Stimulated activated effector memory CD8-positive, alpha-beta T cell treated with anti-CD3 and anti-CD28 coated beads, Interleukin-12 subunit alpha, Interleukin-12 subunit beta, amount 100 ng/mL, for 72 hours (primary cell): ENCODE results near the gene KCNC3.

Experiments
- ATAC-seq: fragments of 150-1000 bp; cut with Tn5 transposase; 2 replicates; pipeline ENCODE4 v1.10.0; 2021
- DNase-seq, 2 donors: peaks; one replicate each; pipeline ENCODE4 v3.0.0; 2021 to 2022; ENCODE audit warnings: low spot score in 2 of 2
- H3K27ac Mint-ChIP-seq: one replicate; pipeline ENCODE4 v1.8.0; 2022; ENCODE audit warnings: mild to moderate bottlenecking, mixed read lengths
- H3K36me3 Mint-ChIP-seq: one replicate; pipeline ENCODE4 v1.8.0; 2022; ENCODE audit warnings: mild to moderate bottlenecking, mixed read lengths
- H3K4me1 Mint-ChIP-seq: one replicate; pipeline ENCODE4 v1.8.0; 2022; ENCODE audit warnings: mixed read lengths
- H3K4me3 Mint-ChIP-seq: one replicate; pipeline ENCODE4 v1.8.0; 2022; ENCODE audit warnings: mild to moderate bottlenecking, mixed read lengths
- H3K9me3 Mint-ChIP-seq: one replicate; pipeline ENCODE4 v1.8.0; 2022; ENCODE audit warnings: mixed read lengths

KCNC3 gene

DNA sequence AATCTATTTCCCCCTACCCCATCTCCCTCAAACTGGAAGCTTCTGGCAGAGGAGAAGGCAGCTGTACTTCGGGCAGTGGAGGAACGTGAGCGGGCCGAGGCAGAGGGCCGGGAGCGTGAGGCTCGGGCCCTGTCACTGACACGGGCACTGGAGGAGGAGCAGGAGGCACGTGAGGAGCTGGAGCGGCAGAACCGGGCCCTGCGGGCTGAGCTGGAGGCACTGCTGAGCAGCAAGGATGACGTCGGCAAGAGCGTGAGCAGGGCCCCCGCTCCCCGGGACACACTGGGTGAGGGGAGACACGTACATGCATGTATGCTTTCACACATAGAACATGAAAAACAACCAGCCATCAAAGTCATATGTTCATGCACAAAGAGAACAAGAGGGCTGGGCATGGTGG lies 42.7 kb downstream of the KCNC3 start:
- Mint-ChIP-seq H3K27ac (no peak overlapping the region), H3K36me3 (no peaks in the 10 kb centered on the region), H3K4me1 (no peaks in the 10 kb centered on the region), H3K4me3 (no peak overlapping the region), H3K9me3 (peaks cover 12% of the 10 kb centered on the region)
- DNase-seq, result no peak
- no peak for ATAC-seq

DNA sequence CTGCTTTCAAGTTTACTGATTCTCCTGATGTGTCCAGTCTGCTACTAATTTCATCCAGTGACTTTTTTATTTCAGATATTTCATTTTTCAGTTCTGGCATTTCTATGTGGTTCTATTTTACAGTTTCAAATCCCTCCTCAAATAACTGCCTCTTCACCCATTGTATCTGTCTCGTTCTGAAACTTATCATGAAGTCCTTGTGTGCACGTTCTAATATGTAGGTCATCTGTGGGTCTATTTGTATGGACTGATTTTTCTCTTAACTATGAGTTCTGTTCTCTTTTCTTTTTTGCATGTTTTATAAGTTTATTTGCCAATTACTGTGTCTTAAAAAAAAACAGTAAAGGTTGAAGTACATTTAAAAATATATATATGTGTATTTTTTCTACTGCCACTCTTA lies 43.3 kb downstream of the KCNC3 start:
- Mint-ChIP-seq H3K36me3 (no peaks in the 10 kb centered on the region), H3K9me3 (peaks cover 12% of the 10 kb centered on the region), H3K27ac (no peak overlapping the region), H3K4me1 (no peaks in the 10 kb centered on the region), H3K4me3 (no peak overlapping the region)
- DNase-seq (no peak), ATAC-seq (no peak)

DNA sequence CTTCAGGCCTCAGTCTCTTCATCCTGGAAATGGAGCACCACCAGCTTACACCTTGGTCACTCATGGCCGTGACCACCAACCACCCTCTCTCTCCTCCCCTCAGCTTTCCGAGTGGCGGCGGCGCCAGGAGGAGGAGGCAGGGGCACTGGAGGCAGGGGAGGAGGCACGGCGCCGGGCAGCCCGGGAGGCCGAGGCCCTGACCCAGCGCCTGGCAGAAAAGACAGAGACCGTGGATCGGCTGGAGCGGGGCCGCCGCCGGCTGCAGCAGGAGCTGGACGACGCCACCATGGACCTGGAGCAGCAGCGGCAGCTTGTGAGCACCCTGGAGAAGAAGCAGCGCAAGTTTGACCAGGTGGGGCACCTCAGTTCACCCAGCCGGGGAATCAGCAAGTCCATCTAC lies 47.7 kb downstream of the KCNC3 start:
- DNase-seq, result no peak
- H3K4me3 Mint-ChIP-seq, result no peak overlapping the region
- H3K27ac Mint-ChIP-seq, result no peak overlapping the region
- H3K36me3 Mint-ChIP-seq, result no peaks in the 10 kb centered on the region
- peaks cover 9% of the 10 kb centered on the region for H3K9me3 Mint-ChIP-seq
- no peaks in the 10 kb centered on the region for H3K4me1 Mint-ChIP-seq
- no peak for ATAC-seq

DNA sequence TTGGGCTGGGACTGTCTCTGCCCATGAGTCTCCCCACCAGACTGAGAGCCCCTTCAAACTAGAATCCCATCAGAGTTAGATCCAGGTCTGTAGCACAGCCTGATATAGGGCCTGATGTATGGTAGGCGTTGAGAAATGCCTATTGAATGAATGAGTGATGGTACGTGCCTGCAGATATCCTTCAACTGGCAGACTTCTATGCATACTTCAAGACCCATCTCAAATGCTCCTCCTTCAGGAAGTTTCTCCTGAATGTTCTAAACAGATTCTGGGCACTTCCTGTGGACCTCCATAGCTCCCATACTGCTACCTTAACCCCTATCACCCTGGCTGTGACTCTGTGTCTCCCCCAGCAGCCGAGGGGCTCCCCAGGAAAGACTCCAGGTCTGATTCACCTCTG lies 48.2 kb downstream of the KCNC3 start:
- no peak overlapping the region for H3K4me3 Mint-ChIP-seq
- H3K36me3 Mint-ChIP-seq, result no peaks in the 10 kb centered on the region
- no peaks in the 10 kb centered on the region for H3K4me1 Mint-ChIP-seq
- H3K9me3 Mint-ChIP-seq, result peaks cover 5% of the 10 kb centered on the region
- H3K27ac Mint-ChIP-seq, result no peak overlapping the region
- DNase-seq, result no peak
- no peak for ATAC-seq

DNA sequence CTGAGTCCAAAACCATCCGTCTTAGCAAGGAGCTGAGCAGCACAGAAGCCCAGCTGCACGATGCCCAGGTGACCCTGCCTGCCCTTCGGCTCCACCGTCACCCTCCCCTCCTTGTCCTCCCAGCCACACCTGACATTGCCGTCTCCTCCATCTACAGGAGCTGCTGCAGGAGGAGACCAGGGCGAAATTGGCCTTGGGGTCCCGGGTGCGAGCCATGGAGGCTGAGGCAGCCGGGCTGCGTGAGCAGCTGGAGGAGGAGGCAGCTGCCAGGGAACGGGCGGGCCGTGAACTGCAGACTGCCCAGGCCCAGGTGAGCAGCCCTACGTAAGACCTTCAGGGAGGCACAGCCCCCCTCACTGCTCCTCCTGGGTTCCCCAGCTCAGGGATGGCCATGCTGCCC lies 49.1 kb downstream of the KCNC3 start:
- H3K4me1 Mint-ChIP-seq, result no peaks in the 10 kb centered on the region
- H3K4me3 Mint-ChIP-seq, result no peak overlapping the region

DNA sequence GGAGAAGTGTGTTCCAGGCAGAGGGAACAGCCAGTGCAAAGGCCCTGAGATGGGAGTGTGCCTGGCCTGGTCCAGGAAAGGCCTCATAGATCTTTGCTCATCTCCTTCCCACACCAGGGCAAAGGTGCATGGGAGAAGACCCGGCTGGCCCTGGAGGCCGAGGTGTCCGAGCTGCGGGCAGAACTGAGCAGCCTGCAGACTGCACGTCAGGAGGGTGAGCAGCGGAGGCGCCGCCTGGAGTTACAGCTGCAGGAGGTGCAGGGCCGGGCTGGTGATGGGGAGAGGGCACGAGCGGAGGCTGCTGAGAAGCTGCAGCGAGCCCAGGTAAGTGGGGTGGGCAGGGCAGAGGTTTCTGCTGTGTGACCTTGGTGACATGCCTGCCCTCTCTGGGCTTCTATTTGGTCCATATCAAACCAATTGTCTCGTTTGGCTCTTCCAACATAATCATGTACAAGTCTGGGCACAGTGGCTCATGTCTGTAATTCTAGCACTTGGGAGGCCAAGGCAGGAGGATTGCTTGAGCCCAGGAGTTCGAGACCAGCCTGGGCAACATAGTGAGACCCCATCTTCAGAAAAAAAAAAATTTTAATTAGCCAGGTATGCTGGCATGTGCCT lies 51.1 kb downstream of the KCNC3 start:
- no peak overlapping the region for H3K27ac Mint-ChIP-seq

More for the DNA sequence above, 49.1 kb downstream of the KCNC3 start:
- ATAC-seq (peak; percentile 32), DNase-seq (no peak)
- no peaks in the 10 kb centered on the region for H3K36me3 Mint-ChIP-seq
- no peak overlapping the region for H3K27ac Mint-ChIP-seq
- H3K9me3 Mint-ChIP-seq, result no peaks in the 10 kb centered on the region

DNA sequence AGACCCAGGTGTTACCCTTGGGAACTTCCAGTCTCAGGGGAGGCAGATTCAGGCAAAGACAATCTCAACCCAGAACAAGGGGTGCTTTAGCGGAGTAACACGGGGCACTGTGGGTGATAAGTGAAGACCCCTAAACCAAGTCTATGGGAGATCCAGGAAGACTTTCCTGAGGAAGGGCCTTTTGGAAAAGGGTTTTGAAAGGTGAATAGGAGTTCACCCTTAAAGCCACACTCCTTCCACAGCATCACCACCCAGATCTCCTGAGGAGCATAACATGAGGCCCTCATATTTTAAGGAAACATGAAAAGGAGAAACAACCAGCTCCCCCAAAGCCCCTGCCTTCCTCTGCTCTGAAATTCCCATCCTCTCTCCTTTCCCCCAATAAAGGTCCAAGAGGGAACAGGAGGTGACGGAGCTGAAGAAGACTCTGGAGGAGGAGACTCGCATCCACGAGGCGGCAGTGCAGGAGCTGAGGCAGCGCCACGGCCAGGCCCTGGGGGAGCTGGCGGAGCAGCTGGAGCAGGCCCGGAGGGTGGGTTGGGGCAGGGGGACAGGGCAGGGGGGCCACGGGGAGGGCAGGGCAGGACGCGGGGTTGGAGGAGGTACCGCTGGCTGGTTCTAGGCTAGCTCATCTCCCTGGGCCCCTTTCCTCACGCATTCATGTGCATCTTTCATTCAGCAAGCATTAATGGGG lies 52.7 kb downstream of the KCNC3 start:
- no peaks in the 10 kb centered on the region for H3K9me3 Mint-ChIP-seq
- ATAC-seq (no peak), DNase-seq (no peak)
- H3K36me3 Mint-ChIP-seq, result no peaks in the 10 kb centered on the region
- no peak overlapping the region for H3K27ac Mint-ChIP-seq
- no peaks in the 10 kb centered on the region for H3K4me1 Mint-ChIP-seq
- no peak overlapping the region for H3K4me3 Mint-ChIP-seq

More for the DNA sequence above, 51.1 kb downstream of the KCNC3 start:
- no peak for DNase-seq
- Mint-ChIP-seq H3K36me3 (no peaks in the 10 kb centered on the region), H3K9me3 (no peaks in the 10 kb centered on the region), H3K4me1 (no peaks in the 10 kb centered on the region), H3K4me3 (no peak overlapping the region)
- ATAC-seq, result no peak

DNA sequence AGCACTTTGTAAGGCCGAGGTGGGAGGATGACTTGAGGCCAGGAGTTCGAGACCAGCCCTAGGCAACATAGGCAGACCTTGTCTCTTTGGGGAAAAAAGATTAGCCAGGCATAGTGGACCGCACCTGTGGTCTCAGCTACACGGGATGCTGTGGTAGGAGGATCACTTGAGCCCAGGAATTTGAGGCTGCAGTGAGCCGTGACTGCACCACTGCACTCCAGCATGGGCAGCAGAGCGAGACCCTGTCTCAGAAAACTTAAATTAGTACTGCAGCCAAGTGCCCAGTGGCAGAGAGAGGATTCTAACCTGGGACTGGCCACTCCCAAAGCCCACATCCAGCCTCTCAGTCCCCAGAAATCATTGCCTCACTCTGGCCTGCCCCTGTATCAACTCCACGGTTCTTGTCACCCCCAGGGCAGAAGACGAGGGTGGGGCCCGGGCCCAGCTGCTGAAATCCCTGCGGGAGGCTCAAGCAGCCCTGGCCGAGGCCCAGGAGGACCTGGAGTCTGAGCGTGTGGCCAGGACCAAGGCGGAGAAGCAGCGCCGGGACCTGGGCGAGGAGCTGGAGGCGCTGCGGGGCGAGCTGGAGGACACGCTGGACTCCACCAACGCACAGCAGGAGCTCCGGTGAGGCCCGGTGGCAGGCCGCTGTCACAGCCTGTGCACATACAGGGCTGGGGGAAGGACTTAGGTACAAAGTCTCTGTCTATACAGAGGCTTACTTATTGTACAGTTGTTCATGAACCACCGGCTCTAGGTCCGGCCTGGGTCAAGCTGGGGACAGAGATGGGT lies 53.4 kb downstream of the KCNC3 start:
- no peaks in the 10 kb centered on the region for H3K36me3 Mint-ChIP-seq
- DNase-seq, result no peak
- H3K4me1 Mint-ChIP-seq, result no peaks in the 10 kb centered on the region
- H3K9me3 Mint-ChIP-seq, result no peaks in the 10 kb centered on the region
- H3K27ac Mint-ChIP-seq, result no peak overlapping the region
- H3K4me3 Mint-ChIP-seq, result no peak overlapping the region
- no peak for ATAC-seq

DNA sequence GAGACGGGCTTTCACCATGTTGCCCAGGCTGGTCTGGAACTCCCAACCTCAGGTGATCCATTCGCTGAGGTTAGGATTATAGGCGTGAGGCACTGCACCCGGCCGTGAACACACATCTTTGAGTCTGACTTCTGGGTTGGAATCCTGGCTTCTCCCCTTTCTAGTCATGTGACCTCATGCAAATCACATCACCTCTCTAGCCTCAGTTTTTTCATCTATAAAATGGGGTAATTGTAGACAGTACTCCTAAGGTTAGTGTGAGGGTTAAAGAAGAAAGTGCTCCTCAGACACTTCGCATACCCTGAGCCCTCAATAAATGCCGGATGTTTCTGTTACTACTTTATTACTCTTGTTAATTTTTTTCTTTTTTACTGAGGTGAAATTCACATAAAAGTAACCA lies 55.4 kb downstream of the KCNC3 start:
- no peak for ATAC-seq
- Mint-ChIP-seq H3K27ac (no peak overlapping the region), H3K36me3 (no peaks in the 10 kb centered on the region), H3K4me1 (no peaks in the 10 kb centered on the region), H3K9me3 (no peaks in the 10 kb centered on the region), H3K4me3 (no peak overlapping the region)
- no peak for DNase-seq

DNA sequence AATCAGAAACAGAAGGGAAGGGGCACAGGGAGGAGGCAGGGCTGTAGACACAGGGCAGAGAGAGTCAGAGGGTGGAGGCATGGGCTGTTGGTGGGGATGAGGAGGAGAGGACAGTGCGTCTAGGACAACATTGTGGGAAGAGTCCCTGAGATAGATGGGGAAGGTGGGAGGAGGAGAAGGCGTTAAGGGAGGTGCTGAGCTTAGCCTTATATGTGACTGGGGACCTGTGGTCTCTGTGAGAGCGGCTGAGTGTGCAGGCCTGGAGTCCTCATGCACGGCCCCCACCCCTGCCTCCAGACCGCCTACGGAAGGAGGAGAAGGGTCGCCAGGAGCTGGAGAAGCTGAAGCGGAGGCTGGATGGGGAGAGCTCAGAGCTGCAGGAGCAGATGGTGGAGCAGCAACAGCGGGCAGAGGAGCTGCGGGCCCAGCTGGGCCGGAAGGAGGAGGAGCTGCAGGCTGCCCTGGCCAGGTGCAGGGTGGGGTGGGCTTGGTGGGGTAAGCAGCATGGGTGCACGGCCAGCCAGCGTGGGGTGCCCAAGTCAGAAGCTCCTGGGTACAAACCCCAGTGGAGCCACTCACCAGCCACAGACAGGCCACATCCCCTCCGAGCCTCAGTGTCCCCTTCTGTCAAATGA lies 56.8 kb downstream of the KCNC3 start:
- ATAC-seq (no peak), DNase-seq (no peak)
- Mint-ChIP-seq H3K4me3 (no peak overlapping the region), H3K4me1 (no peaks in the 10 kb centered on the region), H3K27ac (no peak overlapping the region), H3K9me3 (no peaks in the 10 kb centered on the region), H3K36me3 (no peaks in the 10 kb centered on the region)

DNA sequence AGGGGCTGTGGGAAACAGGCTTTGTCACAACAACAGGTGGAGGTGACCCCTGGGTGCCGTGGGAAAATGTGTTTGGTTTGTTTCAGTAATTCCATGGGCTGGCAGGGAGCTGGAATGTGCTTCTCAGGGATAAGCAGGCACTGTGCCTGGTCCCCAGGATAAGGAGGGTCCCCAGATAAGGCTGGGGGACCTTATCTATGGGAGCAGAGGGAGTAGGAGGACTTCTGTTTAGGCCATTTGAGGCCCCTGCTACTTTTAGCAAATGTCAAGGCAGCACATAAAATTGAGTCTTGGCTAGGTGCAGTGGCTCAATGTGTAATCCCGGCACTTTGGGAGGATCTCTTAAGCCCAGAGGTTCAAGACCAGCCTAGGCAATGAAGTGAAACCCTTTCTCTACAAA lies 59.5 kb downstream of the KCNC3 start:
- no peak overlapping the region for H3K27ac Mint-ChIP-seq

DNA sequence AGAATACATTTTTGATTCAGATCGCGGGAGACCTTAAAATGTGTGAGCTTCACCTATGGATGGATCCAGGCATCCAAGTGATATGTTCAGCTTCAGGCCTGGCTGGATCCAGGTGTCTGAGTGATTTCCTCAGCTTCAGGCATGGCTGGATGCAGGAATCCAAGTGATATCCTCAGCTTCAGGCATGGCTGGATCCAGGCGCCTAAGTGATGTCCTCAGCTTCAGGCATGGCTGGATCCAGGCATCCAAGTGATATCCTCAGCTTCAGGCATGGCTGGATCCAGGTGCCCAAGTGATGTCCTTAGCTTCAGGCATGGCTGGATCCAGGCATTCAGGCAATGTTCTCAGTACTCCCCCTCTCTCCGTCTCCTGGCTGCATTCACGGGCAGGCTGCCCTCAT lies 60.7 kb downstream of the KCNC3 start:
- H3K27ac Mint-ChIP-seq, result no peak overlapping the region

More for the DNA sequence above, 59.5 kb downstream of the KCNC3 start:
- H3K9me3 Mint-ChIP-seq, result no peaks in the 10 kb centered on the region
- ATAC-seq (no peak), DNase-seq (no peak)
- no peak overlapping the region for H3K4me3 Mint-ChIP-seq
- no peaks in the 10 kb centered on the region for H3K36me3 Mint-ChIP-seq
- no peaks in the 10 kb centered on the region for H3K4me1 Mint-ChIP-seq

DNA sequence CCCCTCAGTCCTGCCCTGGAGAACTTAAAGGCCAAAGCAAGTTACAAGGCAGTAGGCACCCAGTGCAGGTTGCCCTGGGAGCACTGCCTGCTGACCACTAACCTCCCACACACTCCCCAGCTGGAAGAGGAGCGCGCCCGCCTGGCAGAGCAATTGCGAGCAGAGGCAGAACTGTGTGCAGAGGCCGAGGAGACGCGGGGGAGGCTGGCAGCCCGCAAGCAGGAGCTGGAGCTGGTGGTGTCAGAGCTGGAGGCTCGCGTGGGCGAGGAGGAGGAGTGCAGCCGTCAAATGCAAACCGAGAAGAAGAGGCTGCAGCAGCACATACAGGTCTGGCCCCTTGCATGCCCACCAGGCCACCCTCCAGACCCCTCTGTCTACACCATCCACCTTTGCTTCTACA lies 61.1 kb downstream of the KCNC3 start:
- no peaks in the 10 kb centered on the region for H3K36me3 Mint-ChIP-seq
- no peak overlapping the region for H3K4me3 Mint-ChIP-seq
- no peak for ATAC-seq
- H3K4me1 Mint-ChIP-seq, result no peaks in the 10 kb centered on the region
- no peaks in the 10 kb centered on the region for H3K9me3 Mint-ChIP-seq
- DNase-seq, result no peak
- no peak overlapping the region for H3K27ac Mint-ChIP-seq

More for the DNA sequence above, 60.7 kb downstream of the KCNC3 start:
- ATAC-seq (no peak), DNase-seq (no peak)
- no peaks in the 10 kb centered on the region for H3K9me3 Mint-ChIP-seq
- no peaks in the 10 kb centered on the region for H3K36me3 Mint-ChIP-seq
- no peak overlapping the region for H3K4me3 Mint-ChIP-seq
- H3K4me1 Mint-ChIP-seq, result no peaks in the 10 kb centered on the region

DNA sequence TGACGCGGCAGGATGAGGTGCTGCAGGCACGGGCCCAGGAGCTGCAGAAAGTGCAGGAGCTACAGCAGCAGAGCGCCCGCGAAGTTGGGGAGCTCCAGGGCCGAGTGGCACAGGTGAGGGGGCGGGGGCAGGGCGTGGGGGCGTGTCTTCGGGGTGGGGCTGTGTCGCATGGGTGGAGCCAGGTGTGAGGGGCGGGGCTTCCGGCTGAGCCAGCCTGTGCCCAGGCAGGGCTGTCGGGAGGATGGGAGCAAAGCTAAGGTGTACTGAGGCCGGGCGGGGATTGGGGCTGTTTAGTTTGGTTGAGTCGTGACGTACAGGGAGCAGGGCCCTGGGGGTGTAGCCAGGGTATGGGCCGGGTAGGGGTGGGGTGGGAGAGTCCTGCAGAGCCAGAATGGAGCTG lies 62.3 kb downstream of the KCNC3 start:
- Mint-ChIP-seq H3K36me3 (no peaks in the 10 kb centered on the region), H3K9me3 (no peaks in the 10 kb centered on the region), H3K27ac (no peak overlapping the region), H3K4me3 (no peak overlapping the region), H3K4me1 (no peaks in the 10 kb centered on the region)
- no peak for DNase-seq
- ATAC-seq, result peak; percentile 46

DNA sequence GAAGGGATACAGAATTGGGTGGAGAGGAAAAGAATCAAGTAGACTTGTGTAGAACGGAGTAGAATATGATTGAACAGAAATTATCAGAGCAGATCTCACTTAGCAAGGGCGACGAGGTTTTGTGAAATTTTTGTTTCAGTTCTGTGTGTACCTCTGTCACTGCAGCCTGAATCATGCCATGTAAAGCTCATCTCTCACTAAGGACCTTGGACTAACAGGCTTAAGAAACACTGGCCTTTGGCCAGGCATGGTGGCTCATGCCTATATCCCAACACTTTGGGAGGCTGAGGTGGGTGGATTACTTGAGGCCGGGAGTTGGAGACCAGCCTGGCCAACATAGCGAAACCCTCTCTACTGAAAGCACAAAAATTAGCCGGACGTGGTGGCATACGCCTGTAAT lies 63.1 kb downstream of the KCNC3 start:
- Mint-ChIP-seq H3K4me1 (no peaks in the 10 kb centered on the region), H3K27ac (no peak overlapping the region), H3K4me3 (no peak overlapping the region), H3K36me3 (no peaks in the 10 kb centered on the region), H3K9me3 (no peaks in the 10 kb centered on the region)
- DNase-seq (no peak), ATAC-seq (no peak)
